ENCODE data around the gene AGAP2.
A peak's percentile ranks its signal among the peaks of the same experiment; 100 is the strongest.
"Not testable (repeated sequence)": the region's sequence is repeated elsewhere in the genome, so short reads cannot be mapped to it uniquely, and the experiment has no call there.

Gene AGAP2

GRCh38 chr12:57720606-57721595 lies 17.6 kb downstream of the AGAP2 start:
- FAIRE-seq, result no peak

GRCh38 chr12:57719777-57720605 lies 18.6 kb downstream of the AGAP2 start:
- FAIRE-seq, result no peak

- FAIRE-seq, result no peak
Measured at GRCh38 chr12:57718641-57719528, 19.7 kb downstream of the AGAP2 start.

GRCh38 chr12:57717846-57718640 lies 20.5 kb downstream of the AGAP2 start:
- no peak for FAIRE-seq

GRCh38 chr12:57717131-57717530 lies 21.4 kb downstream of the AGAP2 start:
- FAIRE-seq, result no peak

GRCh38 chr12:57716305-57716704 lies 22.2 kb downstream of the AGAP2 start:
- FAIRE-seq, result no peak

- FAIRE-seq, result no peak
Measured at GRCh38 chr12:57715786-57716185, 22.8 kb downstream of the AGAP2 start.

- FAIRE-seq, result not testable (repeated sequence)
Measured at GRCh38 chr12:57715036-57715748, 23.4 kb downstream of the AGAP2 start.

- no peak for FAIRE-seq
Measured at GRCh38 chr12:57713209-57713608, 25.3 kb downstream of the AGAP2 start.

GRCh38 chr12:57712701-57713100 lies 25.8 kb downstream of the AGAP2 start:
- FAIRE-seq, result no peak

- FAIRE-seq, result no peak
Measured at GRCh38 chr12:57708296-57708695, 30.2 kb downstream of the AGAP2 start.

- FAIRE-seq, result no peak
Measured at GRCh38 chr12:57707250-57707649, 31.3 kb downstream of the AGAP2 start.

GRCh38 chr12:57700317-57700716 lies 38.2 kb downstream of the AGAP2 start:
- FAIRE-seq, result no peak

GRCh38 chr12:57698414-57698813 lies 40.1 kb downstream of the AGAP2 start:
- FAIRE-seq, result no peak

GRCh38 chr12:57697076-57697475 lies 41.5 kb downstream of the AGAP2 start:
- no peak for FAIRE-seq

GRCh38 chr12:57695770-57696432 lies 42.6 kb downstream of the AGAP2 start:
- no peak for FAIRE-seq

GRCh38 chr12:57694459-57695019 lies 44.0 kb downstream of the AGAP2 start:
- no peak for FAIRE-seq

GRCh38 chr12:57693659-57694458 lies 44.7 kb downstream of the AGAP2 start, which contains the start of gene OS9:
Gene OS9, plus strand, starts transcription at chr12:57694132. Its CDS starts 30 bp downstream, at chr12:57694162.
- FAIRE-seq, result peak; percentile 100

GRCh38 chr12:57693317-57693658 lies 45.3 kb downstream of the AGAP2 start:
- FAIRE-seq, result no peak
